Activated naive CD8-positive, alpha-beta T cell (primary cell): ENCODE measurements around the gene SCGB1C1.

Experiments
- H3K27ac Mint-ChIP-seq: one replicate; pipeline ENCODE4 v1.8.0; 2021; ENCODE audit warnings: mixed read lengths
- H3K27me3 Mint-ChIP-seq: one replicate; pipeline ENCODE4 v1.8.0; 2021; ENCODE audit warnings: mixed read lengths
- H3K36me3 Mint-ChIP-seq: one replicate; pipeline ENCODE4 v1.8.0; 2021; ENCODE audit warnings: mixed read lengths
- H3K4me1 Mint-ChIP-seq: one replicate; pipeline ENCODE4 v1.8.0; 2021; ENCODE audit warnings: low read depth, mixed read lengths
- H3K4me3 Mint-ChIP-seq: one replicate; pipeline ENCODE4 v1.8.0; 2021; ENCODE audit warnings: mild to moderate bottlenecking, mixed read lengths
- H3K9me3 Mint-ChIP-seq: one replicate; pipeline ENCODE4 v1.8.0; 2021; ENCODE audit warnings: low read depth, mixed read lengths

The SCGB1C1 gene

DNA sequence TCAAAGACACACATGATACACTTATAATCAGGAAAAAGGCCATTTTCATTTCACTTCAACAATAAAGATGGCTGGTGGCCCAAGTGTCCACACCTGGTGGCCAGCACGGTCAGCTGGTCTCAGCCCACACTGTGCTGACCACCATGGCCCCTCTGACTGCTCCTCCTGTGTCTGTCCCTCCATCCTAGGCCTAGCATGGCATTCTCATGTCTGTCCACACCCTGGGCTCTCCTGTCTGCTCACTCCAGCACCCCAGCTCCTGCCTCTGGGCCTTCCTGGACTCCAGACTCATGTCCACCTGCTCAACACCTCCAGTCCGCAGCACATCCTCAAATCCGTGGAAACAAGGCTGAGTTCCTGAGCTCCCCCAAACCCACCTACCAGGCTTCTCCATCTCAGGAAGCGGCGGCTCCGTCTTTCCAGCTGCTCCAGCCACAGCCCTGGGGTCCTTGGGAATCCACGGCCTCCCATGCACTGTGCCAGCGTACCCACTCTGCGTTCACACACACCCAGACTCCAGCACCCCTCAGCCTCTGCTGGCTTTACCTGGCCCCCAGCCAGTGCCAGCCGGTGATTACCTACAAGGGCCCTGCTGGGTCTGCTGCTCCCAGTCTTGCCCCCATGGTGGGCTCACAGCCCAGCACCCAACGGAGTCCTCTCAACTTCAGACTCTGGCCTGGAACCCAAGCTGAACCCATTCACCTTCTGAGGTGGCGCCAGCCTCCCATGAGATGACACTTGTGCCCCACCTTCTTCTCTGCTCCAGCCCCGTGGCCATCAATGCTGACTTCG lies 29.3 kb downstream of the SCGB1C1 start:
- no peaks in the 10 kb centered on the region for H3K9me3 Mint-ChIP-seq
- no peaks in the 10 kb centered on the region for H3K27me3 Mint-ChIP-seq
- H3K27ac Mint-ChIP-seq: peak overlapping the region; percentile 5
- no peaks in the 10 kb centered on the region for H3K36me3 Mint-ChIP-seq
- peaks cover 11% of the 10 kb centered on the region for H3K4me1 Mint-ChIP-seq
- no peak overlapping the region for H3K4me3 Mint-ChIP-seq

DNA sequence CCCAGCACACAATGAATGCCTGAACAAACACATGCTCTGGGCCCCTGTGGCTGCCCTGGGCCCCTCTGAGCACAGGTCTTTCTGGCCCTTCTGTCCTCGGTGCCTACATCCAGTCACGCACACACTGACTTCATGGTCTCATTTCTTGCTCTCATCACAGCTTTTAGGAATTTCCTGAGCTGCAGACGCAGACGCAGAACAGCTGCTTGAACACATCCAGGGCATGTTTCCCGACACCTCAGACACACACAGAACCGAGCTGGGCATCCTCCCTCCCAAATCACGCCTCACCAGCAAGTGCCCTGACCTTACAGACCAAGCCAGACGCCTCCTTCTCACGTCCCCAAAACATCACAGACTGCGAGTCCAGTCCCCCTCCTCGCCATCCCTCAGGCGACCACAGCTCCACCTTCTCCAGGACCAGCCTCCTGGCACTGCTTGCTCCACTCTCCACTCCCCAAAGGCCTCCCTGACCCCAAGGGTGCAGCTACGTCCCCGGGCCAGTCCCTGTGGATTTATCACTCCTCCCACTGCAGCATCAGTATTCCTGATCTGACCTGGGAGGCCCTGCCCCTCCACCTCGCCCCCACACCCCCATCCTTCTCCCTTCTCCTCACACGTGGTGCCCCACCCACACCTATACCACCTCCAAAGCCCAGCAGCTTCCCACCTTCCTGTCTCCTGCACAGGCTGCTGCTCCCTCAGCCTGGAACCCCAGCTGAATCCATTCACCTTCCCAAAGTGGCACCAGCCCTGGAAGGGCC lies 30.3 kb downstream of the SCGB1C1 start:
- H3K9me3 Mint-ChIP-seq: no peaks in the 10 kb centered on the region
- no peaks in the 10 kb centered on the region for H3K36me3 Mint-ChIP-seq
- H3K4me3 Mint-ChIP-seq: no peak overlapping the region
- H3K27me3 Mint-ChIP-seq: no peaks in the 10 kb centered on the region
- H3K4me1 Mint-ChIP-seq: peaks cover 10% of the 10 kb centered on the region
- peak overlapping the region; percentile 5 for H3K27ac Mint-ChIP-seq

DNA sequence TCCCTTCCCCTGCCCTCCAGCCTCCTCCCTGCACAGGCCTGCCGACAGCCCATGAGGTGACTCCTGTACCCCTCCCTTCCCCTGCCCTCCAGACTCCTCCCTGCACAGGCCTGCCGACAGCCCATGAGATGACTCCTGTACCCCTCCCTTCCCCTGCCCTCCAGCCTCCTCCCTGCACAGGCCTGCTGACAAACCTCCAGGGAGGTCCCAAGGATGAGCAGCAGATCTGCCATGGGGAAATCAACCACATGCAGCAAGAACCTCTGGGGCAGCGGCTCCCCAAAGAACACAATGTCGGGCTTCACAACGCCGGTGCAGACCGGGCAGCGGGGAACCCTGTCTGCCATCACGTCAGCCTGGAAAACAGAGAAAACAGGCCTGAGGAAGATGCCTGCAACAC lies 31.0 kb downstream of the SCGB1C1 start:
- H3K36me3 Mint-ChIP-seq: no peaks in the 10 kb centered on the region
- H3K4me1 Mint-ChIP-seq: peaks cover 16% of the 10 kb centered on the region
- no peak overlapping the region for H3K27ac Mint-ChIP-seq
- H3K27me3 Mint-ChIP-seq: no peaks in the 10 kb centered on the region
- no peaks in the 10 kb centered on the region for H3K9me3 Mint-ChIP-seq
- H3K4me3 Mint-ChIP-seq: no peak overlapping the region

DNA sequence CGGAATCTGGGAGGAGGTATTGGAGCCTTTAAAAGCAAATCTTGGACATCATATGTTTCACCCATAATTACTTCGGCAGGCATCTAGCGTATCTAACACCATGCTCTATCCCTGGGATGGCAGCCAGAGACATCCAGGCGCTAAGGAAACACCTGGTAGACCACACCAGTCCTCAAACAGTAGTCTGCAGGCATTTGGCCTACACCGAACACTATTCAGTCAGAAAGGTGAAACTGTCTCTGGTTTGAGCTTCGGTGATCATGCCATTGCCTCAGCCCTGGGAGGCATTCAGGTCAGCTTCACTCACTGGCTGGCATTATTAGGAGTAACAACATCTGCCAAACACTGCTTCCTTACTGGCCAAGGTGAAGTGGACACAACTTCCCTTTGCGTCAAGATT lies 31.5 kb downstream of the SCGB1C1 start:
- Mint-ChIP-seq H3K9me3 (no peaks in the 10 kb centered on the region), H3K4me3 (no peak overlapping the region), H3K4me1 (peaks cover 16% of the 10 kb centered on the region)

DNA sequence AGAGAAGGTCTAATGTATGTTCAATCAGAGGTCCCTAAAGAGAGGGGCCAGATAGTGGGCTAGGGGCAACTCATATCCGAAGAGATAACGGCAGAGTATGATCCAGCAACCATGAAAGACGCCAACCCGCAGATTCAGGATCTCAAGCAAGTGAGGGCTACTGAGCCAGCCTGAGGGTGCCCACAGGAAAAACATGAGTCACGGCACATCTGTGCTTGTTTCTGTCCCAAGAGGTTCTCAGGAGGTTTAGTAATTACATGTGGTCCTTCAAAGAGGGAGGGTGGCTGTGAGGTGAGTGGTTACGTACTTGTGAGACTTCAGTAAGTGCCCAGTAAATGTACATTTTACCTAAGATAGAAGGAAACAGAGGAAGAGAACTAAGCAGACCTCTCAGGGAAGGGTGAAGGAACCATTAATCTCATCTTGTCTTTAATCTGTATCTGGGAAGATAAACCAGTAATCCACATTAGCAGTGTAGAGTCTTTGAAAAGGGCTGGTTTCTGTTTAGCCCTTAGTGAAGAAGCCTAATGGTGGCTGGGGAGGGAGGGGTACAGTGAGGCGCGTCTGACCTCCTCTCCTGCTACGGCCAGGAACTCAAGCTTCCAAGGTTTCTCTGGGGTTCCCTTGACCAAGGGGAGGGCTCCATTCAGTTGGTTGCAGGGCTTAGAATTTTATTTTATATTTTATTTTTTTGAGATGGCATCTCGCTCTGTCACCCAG lies 33.0 kb downstream of the SCGB1C1 start:
- no peaks in the 10 kb centered on the region for H3K9me3 Mint-ChIP-seq
- no peaks in the 10 kb centered on the region for H3K27me3 Mint-ChIP-seq
- H3K27ac Mint-ChIP-seq: no peak overlapping the region
- no peak overlapping the region for H3K4me3 Mint-ChIP-seq
- H3K36me3 Mint-ChIP-seq: no peaks in the 10 kb centered on the region
- H3K4me1 Mint-ChIP-seq: peaks cover 16% of the 10 kb centered on the region

More for the DNA sequence above, 31.5 kb downstream of the SCGB1C1 start:
- no peak overlapping the region for H3K27ac Mint-ChIP-seq
- H3K36me3 Mint-ChIP-seq: no peaks in the 10 kb centered on the region
- no peaks in the 10 kb centered on the region for H3K27me3 Mint-ChIP-seq

DNA sequence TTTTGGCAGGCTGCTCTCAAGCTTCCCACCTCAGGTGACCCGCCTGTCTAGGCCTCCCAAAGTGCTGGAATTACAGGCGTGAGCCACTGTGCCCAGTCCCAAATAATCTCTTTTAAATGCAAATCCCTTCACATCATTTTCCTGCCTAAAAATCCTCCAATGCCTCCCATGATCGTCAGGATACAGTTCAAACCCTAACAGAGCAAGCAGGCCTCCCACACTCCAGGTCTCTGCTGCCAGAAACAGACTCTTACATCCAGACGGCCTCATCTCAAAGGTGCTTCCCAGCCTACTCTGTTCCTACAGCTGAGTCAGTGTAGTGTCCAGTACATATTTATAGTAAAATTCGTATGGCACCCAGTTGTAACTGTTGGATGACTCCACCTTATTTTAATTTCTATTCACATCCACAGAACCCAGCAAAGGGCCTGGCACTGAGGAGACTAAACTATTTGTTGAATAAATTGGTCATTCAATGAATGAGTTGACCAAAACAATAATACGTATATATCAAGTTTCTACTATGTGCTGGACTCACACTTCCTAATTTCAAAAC lies 35.0 kb downstream of the SCGB1C1 start:
- Mint-ChIP-seq H3K4me1 (peaks cover 16% of the 10 kb centered on the region), H3K27ac (no peak overlapping the region), H3K27me3 (no peaks in the 10 kb centered on the region), H3K36me3 (no peaks in the 10 kb centered on the region), H3K9me3 (no peaks in the 10 kb centered on the region), H3K4me3 (no peak overlapping the region)

DNA sequence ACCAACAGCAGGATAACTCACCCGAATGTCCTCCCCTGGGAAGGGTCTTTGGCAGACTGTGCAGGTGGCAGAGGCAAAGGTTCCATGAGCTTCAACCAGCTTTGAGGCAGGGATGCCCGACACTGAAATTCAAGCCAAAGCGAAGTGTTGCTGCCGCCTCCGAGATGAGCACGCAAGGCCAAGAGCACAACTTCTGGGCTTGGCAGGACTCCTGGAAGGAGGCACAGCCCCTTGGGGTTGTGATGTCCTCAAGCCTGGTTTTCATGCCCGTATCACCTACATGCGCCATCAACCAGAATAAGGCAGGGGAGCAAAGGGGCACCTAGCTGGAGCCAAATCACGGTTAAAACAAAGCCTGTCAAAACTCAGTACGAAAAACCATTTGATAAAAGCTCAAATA lies 37.6 kb downstream of the SCGB1C1 start:
- Mint-ChIP-seq H3K4me3 (no peak overlapping the region), H3K4me1 (peaks cover 28% of the 10 kb centered on the region), H3K36me3 (no peaks in the 10 kb centered on the region), H3K27ac (peak overlapping the region; percentile 46), H3K27me3 (no peaks in the 10 kb centered on the region), H3K9me3 (no peaks in the 10 kb centered on the region)

DNA sequence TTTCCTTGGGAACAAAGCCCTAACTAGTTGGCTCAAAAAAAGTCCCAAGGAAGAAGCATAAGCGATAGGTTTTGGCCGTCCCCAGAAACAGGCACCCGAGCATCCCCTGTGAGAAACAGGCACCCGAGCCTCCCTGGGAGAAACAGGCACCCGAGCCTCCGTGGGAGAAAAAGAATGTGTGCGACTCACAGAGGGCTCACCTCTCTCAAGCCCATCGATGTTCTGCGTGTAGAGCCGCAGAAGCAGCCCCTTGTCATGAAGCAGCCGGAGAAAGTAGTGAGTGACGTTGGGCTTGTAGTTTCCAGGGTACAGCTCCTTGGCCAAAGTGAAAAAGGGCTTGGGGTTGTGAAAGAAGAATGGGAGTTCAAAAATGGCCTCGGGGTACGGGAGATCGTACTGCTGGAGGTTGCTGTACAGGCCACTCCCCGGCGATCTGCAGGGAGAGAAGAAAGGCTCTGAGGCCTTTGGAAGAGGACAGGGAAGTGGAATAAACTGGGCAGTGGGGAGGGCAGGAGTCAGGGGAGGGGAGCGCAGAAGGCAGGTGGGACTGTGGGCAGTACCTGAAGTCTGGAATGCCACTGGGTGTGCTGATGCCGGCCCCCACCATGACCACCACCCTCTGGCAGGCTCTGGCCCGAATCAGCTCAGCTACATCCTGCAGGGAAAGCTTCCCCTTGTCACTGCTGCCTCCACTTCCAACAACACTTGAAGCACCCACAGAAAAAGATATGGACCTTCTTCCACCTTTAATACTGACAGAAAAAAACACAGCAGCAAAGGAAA lies 40.1 kb downstream of the SCGB1C1 start:
- Mint-ChIP-seq H3K4me3 (no peak overlapping the region), H3K27ac (peak overlapping the region; percentile 59), H3K36me3 (no peaks in the 10 kb centered on the region), H3K4me1 (peaks cover 29% of the 10 kb centered on the region), H3K9me3 (no peaks in the 10 kb centered on the region), H3K27me3 (no peaks in the 10 kb centered on the region)

DNA sequence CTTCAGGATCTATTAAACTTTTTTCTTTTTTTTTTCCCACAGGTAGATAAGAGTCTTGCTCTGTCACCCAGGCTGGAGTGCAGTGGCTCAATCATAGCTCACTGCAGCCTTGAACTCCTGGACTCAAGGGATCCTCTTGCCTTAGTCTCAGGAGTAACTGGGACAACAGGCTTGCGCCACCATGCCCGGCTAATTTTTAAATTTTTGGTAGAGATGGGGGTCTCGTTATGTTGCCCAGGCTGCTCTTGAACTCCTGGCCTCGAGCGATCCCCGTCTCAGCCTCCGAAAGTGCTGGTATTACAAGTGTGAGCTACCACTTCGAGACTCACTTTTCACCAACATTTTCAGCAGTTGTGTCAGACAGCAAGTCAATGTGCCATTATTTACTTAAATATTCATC lies 42.3 kb downstream of the SCGB1C1 start:
- no peaks in the 10 kb centered on the region for H3K36me3 Mint-ChIP-seq
- H3K4me3 Mint-ChIP-seq: peak overlapping the region; percentile 88
- H3K4me1 Mint-ChIP-seq: peaks cover 41% of the 10 kb centered on the region
- H3K27me3 Mint-ChIP-seq: no peaks in the 10 kb centered on the region
- H3K27ac Mint-ChIP-seq: peak overlapping the region; percentile 97
- H3K9me3 Mint-ChIP-seq: no peaks in the 10 kb centered on the region

DNA sequence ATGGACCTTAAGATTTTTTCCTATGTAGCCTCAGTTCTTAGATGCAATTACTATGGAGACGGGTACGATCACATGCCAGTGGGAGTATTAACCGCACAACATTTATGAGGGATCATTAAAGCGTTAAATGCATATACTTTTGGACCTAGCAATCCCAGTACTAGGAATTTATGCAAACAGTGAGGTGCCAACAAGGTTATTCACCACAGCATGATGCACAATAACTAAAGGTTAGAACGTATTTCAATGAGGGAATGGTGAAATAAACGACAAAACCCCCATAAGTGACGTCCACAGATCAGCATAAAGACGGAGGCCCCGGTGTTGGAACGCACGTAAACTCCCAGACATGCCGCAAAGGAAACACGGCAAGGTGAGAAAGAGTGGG lies 42.7 kb downstream of the SCGB1C1 start:
- Mint-ChIP-seq H3K4me1 (peaks cover 45% of the 10 kb centered on the region), H3K27me3 (no peaks in the 10 kb centered on the region), H3K4me3 (peak overlapping the region; percentile 88), H3K9me3 (no peaks in the 10 kb centered on the region), H3K36me3 (peaks cover 2% of the 10 kb centered on the region), H3K27ac (peak overlapping the region; percentile 97)

DNA sequence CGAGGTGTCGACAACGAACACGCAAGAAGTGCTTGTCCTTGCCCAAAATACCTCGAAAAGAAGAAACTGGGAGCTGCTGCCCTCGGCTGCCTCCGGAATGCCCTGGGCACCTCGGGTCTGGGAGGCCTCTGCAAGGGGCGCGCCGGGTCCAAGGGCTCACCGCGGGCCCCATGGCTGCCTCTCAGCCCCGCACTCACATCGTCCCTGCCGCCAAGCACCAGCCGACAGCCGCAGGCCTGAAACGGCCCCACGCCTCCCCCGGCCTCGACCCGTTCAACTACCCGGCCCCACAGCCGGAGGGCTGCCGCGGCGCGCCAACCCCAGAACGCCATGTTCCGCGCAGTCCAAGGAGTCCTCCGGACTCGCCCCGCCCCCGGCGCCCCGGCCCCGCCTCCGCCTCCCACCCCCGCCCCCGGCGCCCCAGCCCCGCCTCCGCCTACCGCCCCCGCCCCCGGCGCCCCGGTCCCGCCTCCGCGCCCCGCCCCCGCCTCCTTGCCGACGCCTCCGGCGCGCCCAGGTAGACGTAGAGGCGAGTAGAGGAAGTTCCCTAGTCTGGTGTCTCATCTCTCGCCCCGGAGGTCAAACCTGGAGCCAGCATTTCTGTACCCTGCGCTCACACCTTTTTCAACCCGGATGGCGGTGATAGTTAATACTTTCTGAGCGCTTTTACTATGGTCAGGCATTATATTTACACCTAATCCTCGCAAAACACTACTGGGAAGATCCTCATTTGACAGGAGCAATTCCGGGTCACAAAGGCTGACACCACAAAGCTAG lies 43.3 kb downstream of the SCGB1C1 start, which contains the start of gene SIRT3:
TSS of gene SIRT3 (minus strand) at position 346 of the 777 bp plus-strand sequence. CDS start at position 332, 14 bp downstream.
- Mint-ChIP-seq H3K27me3 (no peaks in the 10 kb centered on the region), H3K4me3 (peak within 1 kb of the TSS; percentile 94), H3K4me1 (peaks cover 47% of the 10 kb centered on the region), H3K36me3 (peaks cover 2% of the 10 kb centered on the region), H3K9me3 (no peaks in the 10 kb centered on the region), H3K27ac (peak within 1 kb of the TSS; percentile 99)

DNA sequence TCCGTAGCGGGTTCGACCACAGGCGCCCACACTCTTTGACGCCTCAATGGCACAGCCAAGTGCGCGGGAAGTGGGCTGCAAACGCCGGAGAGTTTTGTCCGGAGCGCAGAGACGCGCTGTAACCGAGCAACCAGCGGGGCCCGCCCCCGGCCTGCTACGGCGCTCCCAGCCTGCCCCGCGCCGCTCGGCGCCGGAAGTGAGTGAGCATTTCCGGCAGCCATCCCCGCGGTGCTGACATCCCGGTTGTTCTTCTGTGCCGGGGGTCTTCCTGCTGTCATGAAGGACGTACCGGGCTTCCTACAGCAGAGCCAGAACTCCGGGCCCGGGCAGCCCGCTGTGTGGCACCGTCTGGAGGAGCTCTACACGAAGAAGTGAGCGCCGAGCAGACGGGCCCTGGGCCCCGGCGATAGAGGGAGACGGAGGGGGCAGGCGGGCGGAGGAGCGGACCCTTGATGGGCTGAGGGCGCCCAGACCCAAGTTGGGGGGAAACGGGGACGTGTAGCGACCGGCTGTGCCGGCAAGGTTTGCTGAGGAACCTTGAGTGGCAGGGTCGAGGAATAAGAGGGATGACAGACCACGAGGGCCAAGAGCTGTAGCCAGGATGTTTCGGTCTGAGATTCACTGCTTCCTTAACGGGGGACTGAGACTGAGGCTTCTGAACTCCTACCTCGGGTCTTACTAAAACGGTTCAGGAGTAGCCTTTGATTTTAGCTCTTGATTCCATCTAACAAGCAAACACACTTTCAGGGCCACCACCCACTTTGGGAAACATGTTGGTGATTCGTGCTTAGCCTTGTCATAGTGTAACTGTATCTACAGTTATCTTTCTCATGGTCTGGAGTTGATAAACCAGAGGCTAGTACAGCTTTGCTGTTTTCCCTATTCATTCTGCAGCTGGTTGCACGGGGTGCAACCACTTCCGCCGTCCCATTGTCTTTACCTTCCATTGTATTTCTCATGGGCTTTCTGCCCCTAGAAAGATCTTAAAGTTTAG lies 44.2 kb downstream of the SCGB1C1 start, which contains the start of gene PSMD13:
TSS of gene PSMD13 (plus strand) at position 203 of the 994 bp plus-strand sequence. CDS start at position 277, 74 bp downstream.
- H3K4me3 Mint-ChIP-seq: peak within 1 kb of the TSS; percentile 94
- H3K4me1 Mint-ChIP-seq: peaks cover 56% of the 10 kb centered on the region
- peak within 1 kb of the TSS; percentile 99 for H3K27ac Mint-ChIP-seq
- no peaks in the 10 kb centered on the region for H3K9me3 Mint-ChIP-seq
- no peaks in the 10 kb centered on the region for H3K27me3 Mint-ChIP-seq
- H3K36me3 Mint-ChIP-seq: peaks cover 9% of the 10 kb centered on the region
